BLaER1 treated with 17β-estradiol and CSF1 and Interleukin-3, amounts not matched to agents 10 nM and 100 nM (cell line): ENCODE measurements around the gene DPEP2NB.
"Not testable (repeated sequence)": the region's sequence is repeated elsewhere in the genome, so short reads cannot be mapped to it uniquely, and the experiment has no call there.

Experiments used
- H3K27ac ChIP-seq, 11 experiments: shearing (Covaris generic); formaldehyde crosslinking; 2 replicates each; pipeline ENCODE4 v1.8.1; 2022
- H3K27me3 ChIP-seq, 11 experiments: shearing (Covaris generic); formaldehyde crosslinking; 2 replicates each; pipeline ENCODE4 v1.8.1; 2022
- H3K36me3 ChIP-seq, 11 experiments: shearing (Covaris generic); formaldehyde crosslinking; 2 replicates each; pipeline ENCODE4 v1.8.1; 2022
- H3K4me1 ChIP-seq, 10 experiments: shearing (Covaris generic); formaldehyde crosslinking; 2 replicates each; pipeline ENCODE4 v1.8.1; 2022
- H3K4me2 ChIP-seq, 11 experiments: shearing (Covaris generic); formaldehyde crosslinking; 2 replicates each; pipeline ENCODE4 v1.8.1; 2022
- H3K4me3 ChIP-seq, 10 experiments: shearing (Covaris generic); formaldehyde crosslinking; 2 replicates each; pipeline ENCODE4 v1.8.1; 2022
- H3K9ac ChIP-seq, 11 experiments: shearing (Covaris generic); formaldehyde crosslinking; 2 replicates each; pipeline ENCODE4 v1.8.1; 2022
- H3K9me3 ChIP-seq, 11 experiments: shearing (Covaris generic); formaldehyde crosslinking; replicated peaks in 1 of 11; 2 replicates each; pipeline ENCODE4 v1.8.1; 2022
- H4K20me1 ChIP-seq, 11 experiments: shearing (Covaris generic); formaldehyde crosslinking; 2 replicates each; pipeline ENCODE4 v1.8.1; 2022
- Cebpa-rat ChIP-seq, 11 experiments: shearing (Covaris generic); IDR thresholded peaks; 2 replicates each; pipeline ENCODE4 v1.8.1; 2022

DPEP2NB gene

GRCh38 chr16:68022728-68023537 is 7.2 kb upstream of the DPEP2NB start, which contains the start of the genes DDX28 and DUS2:
Gene DDX28 (minus strand): TSS chr16:68023232. CDS start chr16:68023202, 30 bp downstream.
Gene DUS2 (plus strand): TSS chr16:68023284. CDS start chr16:68038024, 14,740 bp downstream.
- peak within 1 kb of the TSS; percentile 98 to 100 (median 99) for H3K4me2 ChIP-seq

GRCh38 chr16:68022278-68022727 is 6.6 kb upstream of the DPEP2NB start:
- Histone ChIP-seq H3K4me1 (peaks cover 21 to 33% (median 28%) of the 10 kb centered on the region in 10 experiments), H3K9ac (peak overlapping the region; percentile 92 to 99 (median 97)), H3K9me3 (no peaks in the 10 kb centered on the region), H4K20me1 (peaks cover 0 to 17% (median 12%) of the 10 kb centered on the region in 11 experiments; a peak in 12 of 22 replicates), H3K27ac (peak overlapping the region; percentile 91 to 97 (median 96)), H3K4me2 (peak overlapping the region; percentile 98 to 100 (median 99)), H3K36me3 (peaks cover 25 to 41% (median 31%) of the 10 kb centered on the region in 11 experiments; a peak in 21 of 22 replicates), H3K4me3 (peak overlapping the region; percentile 86 to 98 (median 94)), H3K27me3 (no peaks in the 10 kb centered on the region)
- TF ChIP-seq Cebpa-rat (IDR thresholded peaks at IDR 0.05), result no peak

More at GRCh38 chr16:68022728-68023537, 7.2 kb upstream of the DPEP2NB start, which contains the start of the genes DDX28 and DUS2:
- peak within 1 kb of the TSS; percentile 86 to 98 (median 94) for H3K4me3 ChIP-seq
- no peaks in the 10 kb centered on the region for H3K9me3 ChIP-seq
- peaks cover 0 to 17% (median 12%) of the 10 kb centered on the region in 11 experiments; a peak in 12 of 22 replicates for H4K20me1 ChIP-seq
- H3K27me3 ChIP-seq, result no peaks in the 10 kb centered on the region
- H3K9ac ChIP-seq, result peak within 1 kb of the TSS; percentile 92 to 99 (median 97)
- H3K27ac ChIP-seq, result peak within 1 kb of the TSS; percentile 91 to 97 (median 96)
- peaks cover 21 to 33% (median 28%) of the 10 kb centered on the region in 10 experiments for H3K4me1 ChIP-seq
- TF ChIP-seq Cebpa-rat (IDR thresholded peaks at IDR 0.05), result no peak
- H3K36me3 ChIP-seq, result peaks cover 32 to 47% (median 37%) of the 10 kb centered on the region in 11 experiments

GRCh38 chr16:68021490-68021889 is 5.8 kb upstream of the DPEP2NB start:
- peaks cover 17 to 33% (median 24%) of the 10 kb centered on the region in 11 experiments; a peak in 21 of 22 replicates for H3K36me3 ChIP-seq
- peaks cover 21 to 39% (median 28%) of the 10 kb centered on the region in 10 experiments for H3K4me1 ChIP-seq
- H3K4me2 ChIP-seq, result peak overlapping the region; percentile 98 to 100 (median 99)
- peak overlapping the region; percentile 86 to 98 (median 94) for H3K4me3 ChIP-seq
- no peaks in the 10 kb centered on the region for H3K27me3 ChIP-seq
- H3K27ac ChIP-seq, result peak overlapping the region in 3 of 11 experiments; percentile 94 to 96 (median 96); a peak in 3 of 22 replicates
- peaks cover 0 to 17% (median 12%) of the 10 kb centered on the region in 11 experiments; a peak in 12 of 22 replicates for H4K20me1 ChIP-seq
- peak overlapping the region in 10 of 11 experiments; percentile 92 to 99 (median 97); a peak in 20 of 22 replicates for H3K9ac ChIP-seq
- no peak for TF ChIP-seq Cebpa-rat (IDR thresholded peaks at IDR 0.05)
- no peaks in the 10 kb centered on the region for H3K9me3 ChIP-seq

- no peaks in the 10 kb centered on the region for H3K9me3 ChIP-seq
- peaks cover 0 to 17% (median 12%) of the 10 kb centered on the region in 11 experiments; a peak in 12 of 22 replicates for H4K20me1 ChIP-seq
- H3K9ac ChIP-seq, result no peak overlapping the region
- H3K27me3 ChIP-seq, result no peaks in the 10 kb centered on the region
- H3K36me3 ChIP-seq, result peaks cover 6 to 15% (median 12%) of the 10 kb centered on the region in 11 experiments; a peak in 17 of 22 replicates
- no peak overlapping the region for H3K27ac ChIP-seq
- TF ChIP-seq Cebpa-rat (IDR thresholded peaks at IDR 0.05), result no peak
- no peak overlapping the region for H3K4me3 ChIP-seq
- no peak overlapping the region for H3K4me2 ChIP-seq
- H3K4me1 ChIP-seq, result peaks cover 19 to 31% (median 23%) of the 10 kb centered on the region in 10 experiments
Measured at GRCh38 chr16:68019167-68019680, 3.5 kb upstream of the DPEP2NB start.

- H3K4me3 ChIP-seq, result no peak overlapping the region
- peaks cover 0 to 36% (median 13%) of the 10 kb centered on the region in 10 experiments; a peak in 15 of 20 replicates for H3K4me1 ChIP-seq
- no peaks in the 10 kb centered on the region for H4K20me1 ChIP-seq
- H3K27me3 ChIP-seq, result no peaks in the 10 kb centered on the region
- H3K9ac ChIP-seq, result 0 out of 22 replicates have a peak overlapping the region, but pooled peaks of 1 of the 11 experiments have one; percentile 3
- H3K4me2 ChIP-seq, result peak overlapping the region in 9 of 11 experiments; percentile 8 to 73 (median 45); a peak in 14 of 22 replicates
- H3K36me3 ChIP-seq, result no peaks in the 10 kb centered on the region
- TF ChIP-seq Cebpa-rat (IDR thresholded peaks at IDR 0.05), result 0 out of 22 replicates have a peak, but pooled peaks of 1 of the 11 experiments have one; percentile 17
- H3K9me3 ChIP-seq, result no peaks in the 10 kb centered on the region
- H3K27ac ChIP-seq, result peak overlapping the region in 2 of 11 experiments; percentile 37 to 56; a peak in 6 of 22 replicates
Measured at GRCh38 chr16:68013440-68013839, 2.3 kb downstream of the DPEP2NB start.

GRCh38 chr16:68009872-68010271 is 5.8 kb downstream of the DPEP2NB start:
- peaks cover 0 to 63% (median 22%) of the 10 kb centered on the region in 10 experiments; a peak in 16 of 20 replicates for H3K4me1 ChIP-seq
- H4K20me1 ChIP-seq, H3K27me3 ChIP-seq, H3K4me2 ChIP-seq, H3K36me3 ChIP-seq, H3K9ac ChIP-seq, H3K9me3 ChIP-seq, H3K27ac ChIP-seq, H3K4me3 ChIP-seq: not testable (repeated sequence)

- no peaks in the 10 kb centered on the region for H3K9me3 ChIP-seq
- no peaks in the 10 kb centered on the region for H4K20me1 ChIP-seq
- H3K9ac ChIP-seq, result no peak overlapping the region
- no peaks in the 10 kb centered on the region for H3K36me3 ChIP-seq
- H3K4me2 ChIP-seq, result peak overlapping the region in 2 of 11 experiments; percentile 55 to 79; a peak in 3 of 22 replicates
- no peak overlapping the region for H3K4me3 ChIP-seq
- no peak overlapping the region for H3K27ac ChIP-seq
- no peak for TF ChIP-seq Cebpa-rat (IDR thresholded peaks at IDR 0.05)
- H3K27me3 ChIP-seq, result no peaks in the 10 kb centered on the region
- peaks cover 0 to 69% (median 22%) of the 10 kb centered on the region in 10 experiments; a peak in 16 of 20 replicates for H3K4me1 ChIP-seq
Measured at GRCh38 chr16:68009157-68009735, 6.5 kb downstream of the DPEP2NB start.

GRCh38 chr16:68005786-68006286 is 9.9 kb downstream of the DPEP2NB start:
- H3K36me3 ChIP-seq, result no peaks in the 10 kb centered on the region
- H3K27me3 ChIP-seq, result no peaks in the 10 kb centered on the region
- H3K4me2 ChIP-seq, result peak overlapping the region in 5 of 11 experiments; percentile 23 to 80 (median 49); a peak in 11 of 22 replicates
- no peak overlapping the region for H3K4me3 ChIP-seq
- no peaks in the 10 kb centered on the region for H4K20me1 ChIP-seq
- peak overlapping the region in 8 of 11 experiments; percentile 9 to 90 (median 63); a peak in 12 of 22 replicates for H3K27ac ChIP-seq
- peaks cover 0 to 70% (median 11%) of the 10 kb centered on the region in 10 experiments; a peak in 13 of 20 replicates for H3K4me1 ChIP-seq
- TF ChIP-seq Cebpa-rat (IDR thresholded peaks at IDR 0.05), result peak in 3 of 11 experiments; percentile 21 to 51 (median 27); a peak in 4 of 22 replicates
- no peaks in the 10 kb centered on the region for H3K9me3 ChIP-seq
- peak overlapping the region in 7 of 11 experiments; percentile 5 to 79 (median 61); a peak in 11 of 22 replicates for H3K9ac ChIP-seq
